ENCODE measurements around the gene PRR29.
A peak's percentile ranks its signal among the peaks of the same experiment; 100 is the strongest.

PRR29 gene

GRCh38 chr17:63998050-63998720 lies at the start of gene PRR29:
TSS of gene PRR29 (plus strand) at chr17:63998351. CDS start at chr17:63998365, 14 bp downstream.
- peak; percentile 90 for DNase-seq (ENCODE audit: extremely low spot score, insufficient read length, low read depth)
- FAIRE-seq, result no peak

GRCh38 chr17:63948521-63948920 lies 49.6 kb upstream of the PRR29 start:
- no peak for FAIRE-seq
- DNase-seq (ENCODE audit: extremely low spot score, insufficient read length, low read depth), result no peak

GRCh38 chr17:63949576-63950250 lies 48.4 kb upstream of the PRR29 start:
- FAIRE-seq (no peak), DNase-seq (ENCODE audit: extremely low spot score, insufficient read length, low read depth) (no peak)

GRCh38 chr17:63950940-63951907 lies 46.9 kb upstream of the PRR29 start:
- DNase-seq (ENCODE audit: extremely low spot score, insufficient read length, low read depth) (no peak), FAIRE-seq (peak; percentile 69)

- DNase-seq (ENCODE audit: extremely low spot score, insufficient read length, low read depth), result no peak
- peak; percentile 67 for FAIRE-seq
Measured at GRCh38 chr17:63954402-63955063, 43.6 kb upstream of the PRR29 start.

- DNase-seq (ENCODE audit: extremely low spot score, insufficient read length, low read depth) (no peak), FAIRE-seq (no peak)
Measured at GRCh38 chr17:63955232-63955631, 42.9 kb upstream of the PRR29 start.

- no peak for DNase-seq (ENCODE audit: extremely low spot score, insufficient read length, low read depth)
Measured at GRCh38 chr17:63955791-63956190, 42.4 kb upstream of the PRR29 start.

GRCh38 chr17:63956296-63956920 lies 41.7 kb upstream of the PRR29 start:
- no peak for FAIRE-seq
- DNase-seq (ENCODE audit: extremely low spot score, insufficient read length, low read depth), result no peak

More at GRCh38 chr17:63955791-63956190, 42.4 kb upstream of the PRR29 start:
- no peak for FAIRE-seq

- FAIRE-seq (no peak), DNase-seq (ENCODE audit: extremely low spot score, insufficient read length, low read depth) (no peak)
Measured at GRCh38 chr17:63960006-63960405, 38.1 kb upstream of the PRR29 start.

- no peak for DNase-seq (ENCODE audit: extremely low spot score, insufficient read length, low read depth)
Measured at GRCh38 chr17:63960430-63960829, 37.7 kb upstream of the PRR29 start.

GRCh38 chr17:63961355-63962212 lies 36.6 kb upstream of the PRR29 start:
- DNase-seq (ENCODE audit: extremely low spot score, insufficient read length, low read depth) (no peak), FAIRE-seq (no peak)

More at GRCh38 chr17:63960430-63960829, 37.7 kb upstream of the PRR29 start:
- FAIRE-seq, result no peak

GRCh38 chr17:63962298-63962744 lies 35.8 kb upstream of the PRR29 start:
- DNase-seq (ENCODE audit: extremely low spot score, insufficient read length, low read depth) (no peak), FAIRE-seq (no peak)

- DNase-seq (ENCODE audit: extremely low spot score, insufficient read length, low read depth) (no peak), FAIRE-seq (no peak)
Measured at GRCh38 chr17:63963123-63963522, 35.0 kb upstream of the PRR29 start.

- DNase-seq (ENCODE audit: extremely low spot score, insufficient read length, low read depth) (no peak), FAIRE-seq (peak; percentile 79)
Measured at GRCh38 chr17:63966646-63967264, 31.4 kb upstream of the PRR29 start.

- DNase-seq (ENCODE audit: extremely low spot score, insufficient read length, low read depth) (no peak), FAIRE-seq (no peak)
Measured at GRCh38 chr17:63967953-63968352, 30.2 kb upstream of the PRR29 start.

- no peak for DNase-seq (ENCODE audit: extremely low spot score, insufficient read length, low read depth)
- no peak for FAIRE-seq
Measured at GRCh38 chr17:63969278-63969677, 28.9 kb upstream of the PRR29 start.

- FAIRE-seq (no peak), DNase-seq (ENCODE audit: extremely low spot score, insufficient read length, low read depth) (no peak)
Measured at GRCh38 chr17:63972796-63973195, 25.4 kb upstream of the PRR29 start, which contains the start of gene SCN4A. TSS of gene SCN4A (minus strand) at chr17:63972918. CDS start at chr17:63972841, 77 bp downstream.

- FAIRE-seq (no peak), DNase-seq (ENCODE audit: extremely low spot score, insufficient read length, low read depth) (no peak)
Measured at GRCh38 chr17:63973247-63973646, 24.9 kb upstream of the PRR29 start.

Measured in GM18507 (cell line).